Gastroesophageal sphincter (tissue), 3 donors: ENCODE data around the gene NRG2.

ENCODE experiments used
- EP300 ChIP-seq: sonication (generic); formaldehyde crosslinking; IDR thresholded peaks from one replicate; pipeline ENCODE4 v1.6.1; 2017; ENCODE audit warnings: antibody characterized with exemption, mild to moderate bottlenecking
- POLR2A ChIP-seq, 2 donors: fragments of 450-650 bp; IDR thresholded peaks; one replicate each; pipeline ENCODE4 v1.6.1; 2017; ENCODE audit warnings: antibody characterized with exemption in 2 of 2, mild to moderate bottlenecking in 2 of 2, moderate library complexity in 1 of 2
- POLR2AphosphoS5 ChIP-seq: sonication (generic); formaldehyde crosslinking; IDR thresholded peaks from one replicate; pipeline ENCODE4 v1.6.1; 2017; ENCODE audit warnings: antibody characterized with exemption
- TF ChIP-seq, protein P1 (sequence below), 4 experiments: fragments of 200-600 bp in 2 of 4; fragments of 450-650 bp in 2 of 4; sonication (generic) in 1 of 4; IDR thresholded peaks; one replicate each; pipeline ENCODE4 v1.5.1; 2017 to 2019; ENCODE audit warnings: antibody characterized with exemption in 4 of 4, mild to moderate bottlenecking in 2 of 4, moderate library complexity in 2 of 4

DNA sequence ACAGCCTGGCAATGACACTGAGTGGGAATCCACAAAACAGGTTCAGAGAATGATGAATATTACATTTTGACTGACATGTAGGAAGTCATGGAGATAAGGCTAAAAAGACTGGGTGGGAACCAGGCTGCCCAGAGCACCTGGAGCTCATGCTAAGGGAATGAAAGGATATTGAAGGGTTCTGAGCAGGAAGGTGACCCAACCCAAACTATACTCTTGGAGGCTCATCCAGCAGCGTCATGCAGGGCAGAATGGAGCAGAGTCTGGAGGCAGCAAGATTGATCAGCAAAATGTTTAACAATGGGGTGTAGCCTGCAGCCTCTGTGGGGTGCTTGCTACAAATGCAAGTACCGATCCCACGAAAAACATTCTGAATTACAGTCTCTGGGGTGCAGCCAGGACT lies 127.3 kb downstream of the NRG2 start:
- no peak for TF ChIP-seq POLR2AphosphoS5
- TF ChIP-seq POLR2A (IDR thresholded peaks at IDR 0.05) = no peak
- TF ChIP-seq, protein P1, sequence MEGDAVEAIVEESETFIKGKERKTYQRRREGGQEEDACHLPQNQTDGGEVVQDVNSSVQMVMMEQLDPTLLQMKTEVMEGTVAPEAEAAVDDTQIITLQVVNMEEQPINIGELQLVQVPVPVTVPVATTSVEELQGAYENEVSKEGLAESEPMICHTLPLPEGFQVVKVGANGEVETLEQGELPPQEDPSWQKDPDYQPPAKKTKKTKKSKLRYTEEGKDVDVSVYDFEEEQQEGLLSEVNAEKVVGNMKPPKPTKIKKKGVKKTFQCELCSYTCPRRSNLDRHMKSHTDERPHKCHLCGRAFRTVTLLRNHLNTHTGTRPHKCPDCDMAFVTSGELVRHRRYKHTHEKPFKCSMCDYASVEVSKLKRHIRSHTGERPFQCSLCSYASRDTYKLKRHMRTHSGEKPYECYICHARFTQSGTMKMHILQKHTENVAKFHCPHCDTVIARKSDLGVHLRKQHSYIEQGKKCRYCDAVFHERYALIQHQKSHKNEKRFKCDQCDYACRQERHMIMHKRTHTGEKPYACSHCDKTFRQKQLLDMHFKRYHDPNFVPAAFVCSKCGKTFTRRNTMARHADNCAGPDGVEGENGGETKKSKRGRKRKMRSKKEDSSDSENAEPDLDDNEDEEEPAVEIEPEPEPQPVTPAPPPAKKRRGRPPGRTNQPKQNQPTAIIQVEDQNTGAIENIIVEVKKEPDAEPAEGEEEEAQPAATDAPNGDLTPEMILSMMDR (IDR thresholded peaks at IDR 0.05) = no peak
- no peak for TF ChIP-seq EP300
